ENCODE results near the gene CLDN1. TPM values are rescaled to one million over a fixed set of nuclear protein-coding genes. Genes with fewer than 3 reads are reported as not detected.

CLDN1 gene
- polyA plus RNA-seq, 1 donor from 2014 or later, result 1.3 TPM

DNA sequence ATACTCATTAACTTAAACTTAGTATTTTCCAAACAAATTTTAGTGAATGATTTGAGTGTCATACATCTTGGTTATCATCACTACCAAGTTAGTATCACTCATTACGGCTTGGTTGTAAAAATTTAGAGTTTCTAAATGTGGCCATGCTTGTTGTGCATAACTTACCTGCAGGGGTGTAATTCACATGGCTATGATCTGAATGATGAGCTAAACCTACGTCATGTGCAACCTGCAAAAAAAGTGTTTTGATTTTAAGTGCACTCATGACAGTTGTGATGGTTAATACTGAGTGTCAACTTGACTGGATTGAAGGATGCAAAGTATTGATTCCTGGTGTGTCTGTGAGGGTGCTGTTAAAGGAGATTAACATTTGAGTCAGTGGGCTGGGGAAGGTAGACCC, 48.1 kb upstream of the CLDN1 start:
- no peak overlapping the region for H3K27ac ChIP-seq (ENCODE audit: low read length)

DNA sequence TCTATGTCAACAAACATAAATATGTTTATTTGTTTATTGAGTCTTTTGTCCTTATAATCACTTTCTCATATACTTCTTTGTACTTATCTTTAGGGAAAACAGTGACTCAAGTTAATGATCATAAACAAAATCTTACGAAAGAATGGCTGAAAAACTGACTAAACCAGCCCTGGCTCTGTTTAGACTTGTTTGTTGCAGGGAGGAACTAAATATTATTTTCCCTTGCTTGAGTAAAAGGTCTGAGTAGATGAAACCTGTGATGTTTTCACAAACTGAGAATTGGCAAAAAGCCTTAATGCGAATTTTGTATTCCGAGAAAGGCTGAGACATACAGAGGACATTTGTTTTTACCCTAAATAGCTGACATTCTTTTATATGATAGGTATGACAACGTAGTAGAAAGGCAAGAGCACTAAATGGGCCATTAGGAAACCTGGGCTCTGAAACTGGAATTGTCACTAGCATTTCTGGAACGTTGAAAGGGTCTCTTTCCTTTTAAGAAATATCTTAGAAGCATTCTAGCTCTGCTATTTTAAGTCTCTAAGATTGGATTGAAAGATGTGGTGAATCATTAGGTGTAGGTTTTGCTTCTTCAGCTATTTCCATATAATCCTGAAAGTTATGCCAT, 47.5 kb upstream of the CLDN1 start:
- H3K27me3 ChIP-seq (ENCODE audit: insufficient read depth, low read depth, low read length), result no peaks in the 10 kb centered on the region
- no peak overlapping the region for H3K4me3 ChIP-seq (ENCODE audit: low read length)

More for the DNA sequence above, 48.1 kb upstream of the CLDN1 start:
- Histone ChIP-seq H3K4me2 (ENCODE audit: low read length) (no peak overlapping the region), H3F3A (ENCODE audit: insufficient read depth, low read length, poor library complexity, severe bottlenecking) (no peaks in the 10 kb centered on the region), H4K20me1 (ENCODE audit: insufficient read depth) (no peaks in the 10 kb centered on the region), H3K4me3 (ENCODE audit: low read length) (no peak overlapping the region), H3K79me2 (replicated peaks; ENCODE audit: insufficient read depth, low read length) (no peaks in the 10 kb centered on the region), H2AFZ (ENCODE audit: low read depth, low read length) (no peak overlapping the region), H3K36me3 (ENCODE audit: insufficient read depth, low read length) (no peaks in the 10 kb centered on the region), H3K27me3 (ENCODE audit: insufficient read depth, low read depth, low read length) (no peaks in the 10 kb centered on the region), H3K9me3 (ENCODE audit: low read length) (no peaks in the 10 kb centered on the region), H3K9me2 (ENCODE audit: insufficient read depth, low read length) (no peaks in the 10 kb centered on the region), H3K9ac (ENCODE audit: low read length) (no peak overlapping the region)
- TF ChIP-seq EP300 (conservative IDR thresholded peaks at IDR 0.05; ENCODE audit: poor library complexity, severe bottlenecking) (peak; percentile 10), EZH2 (IDR thresholded peaks at IDR 0.05; ENCODE audit: borderline replicate concordance, insufficient read depth, low read length, poor library complexity, severe bottlenecking) (no peak)

DNA sequence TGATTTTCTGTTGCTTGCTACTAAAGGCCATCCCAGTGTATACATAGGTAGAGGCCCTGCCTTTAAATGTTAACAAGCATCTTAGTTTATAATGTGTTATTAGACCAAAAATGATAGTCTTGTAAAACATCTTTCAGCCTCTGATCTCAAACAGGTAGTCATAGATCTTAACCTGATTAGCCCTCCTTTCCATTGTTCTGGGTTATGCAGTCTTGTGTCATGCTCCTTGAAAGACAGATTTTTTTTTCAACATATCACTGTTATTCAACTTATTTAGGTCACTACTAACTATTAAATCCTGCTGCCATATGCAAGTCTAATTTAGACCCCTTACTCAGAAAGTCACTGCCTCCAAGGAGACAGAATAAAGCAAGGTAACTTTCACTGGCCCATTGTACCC, 46.6 kb upstream of the CLDN1 start:
- Histone ChIP-seq H3K27ac (ENCODE audit: low read length) (no peak overlapping the region), H3K9me3 (ENCODE audit: low read length) (no peaks in the 10 kb centered on the region), H4K20me1 (ENCODE audit: insufficient read depth) (no peaks in the 10 kb centered on the region), H2AFZ (ENCODE audit: low read depth, low read length) (no peak overlapping the region), H3K4me3 (ENCODE audit: low read length) (no peak overlapping the region), H3K36me3 (ENCODE audit: insufficient read depth, low read length) (no peaks in the 10 kb centered on the region), H3K9me2 (ENCODE audit: insufficient read depth, low read length) (no peaks in the 10 kb centered on the region), H3K4me2 (ENCODE audit: low read length) (no peak overlapping the region), H3K9ac (ENCODE audit: low read length) (no peak overlapping the region), H3K79me2 (replicated peaks; ENCODE audit: insufficient read depth, low read length) (no peaks in the 10 kb centered on the region), H3K27me3 (ENCODE audit: insufficient read depth, low read depth, low read length) (no peaks in the 10 kb centered on the region), H3F3A (ENCODE audit: insufficient read depth, low read length, poor library complexity, severe bottlenecking) (no peaks in the 10 kb centered on the region)
- no peak for TF ChIP-seq SMC3 (conservative IDR thresholded peaks at IDR 0.05; ENCODE audit: poor library complexity)
- no peak for TF ChIP-seq EZH2 (IDR thresholded peaks at IDR 0.05; ENCODE audit: borderline replicate concordance, insufficient read depth, low read length, poor library complexity, severe bottlenecking)
- TF ChIP-seq EP300 (conservative IDR thresholded peaks at IDR 0.05; ENCODE audit: poor library complexity, severe bottlenecking), result no peak
- no peak for TF ChIP-seq TAF1 (IDR thresholded peaks at IDR 0.05; ENCODE audit: low read depth)
- no peak for TF ChIP-seq RAD21 (conservative IDR thresholded peaks at IDR 0.05)
- no peak for TF ChIP-seq POLR2AphosphoS5 (IDR thresholded peaks at IDR 0.05)
- TF ChIP-seq MXI1 (conservative IDR thresholded peaks at IDR 0.05; ENCODE audit: poor library complexity, severe bottlenecking), result no peak
- TF ChIP-seq, protein P1, sequence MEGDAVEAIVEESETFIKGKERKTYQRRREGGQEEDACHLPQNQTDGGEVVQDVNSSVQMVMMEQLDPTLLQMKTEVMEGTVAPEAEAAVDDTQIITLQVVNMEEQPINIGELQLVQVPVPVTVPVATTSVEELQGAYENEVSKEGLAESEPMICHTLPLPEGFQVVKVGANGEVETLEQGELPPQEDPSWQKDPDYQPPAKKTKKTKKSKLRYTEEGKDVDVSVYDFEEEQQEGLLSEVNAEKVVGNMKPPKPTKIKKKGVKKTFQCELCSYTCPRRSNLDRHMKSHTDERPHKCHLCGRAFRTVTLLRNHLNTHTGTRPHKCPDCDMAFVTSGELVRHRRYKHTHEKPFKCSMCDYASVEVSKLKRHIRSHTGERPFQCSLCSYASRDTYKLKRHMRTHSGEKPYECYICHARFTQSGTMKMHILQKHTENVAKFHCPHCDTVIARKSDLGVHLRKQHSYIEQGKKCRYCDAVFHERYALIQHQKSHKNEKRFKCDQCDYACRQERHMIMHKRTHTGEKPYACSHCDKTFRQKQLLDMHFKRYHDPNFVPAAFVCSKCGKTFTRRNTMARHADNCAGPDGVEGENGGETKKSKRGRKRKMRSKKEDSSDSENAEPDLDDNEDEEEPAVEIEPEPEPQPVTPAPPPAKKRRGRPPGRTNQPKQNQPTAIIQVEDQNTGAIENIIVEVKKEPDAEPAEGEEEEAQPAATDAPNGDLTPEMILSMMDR (IDR thresholded peaks at IDR 0.05; ENCODE audit: poor library complexity, severe bottlenecking), result no peak
- TF ChIP-seq, protein P2, sequence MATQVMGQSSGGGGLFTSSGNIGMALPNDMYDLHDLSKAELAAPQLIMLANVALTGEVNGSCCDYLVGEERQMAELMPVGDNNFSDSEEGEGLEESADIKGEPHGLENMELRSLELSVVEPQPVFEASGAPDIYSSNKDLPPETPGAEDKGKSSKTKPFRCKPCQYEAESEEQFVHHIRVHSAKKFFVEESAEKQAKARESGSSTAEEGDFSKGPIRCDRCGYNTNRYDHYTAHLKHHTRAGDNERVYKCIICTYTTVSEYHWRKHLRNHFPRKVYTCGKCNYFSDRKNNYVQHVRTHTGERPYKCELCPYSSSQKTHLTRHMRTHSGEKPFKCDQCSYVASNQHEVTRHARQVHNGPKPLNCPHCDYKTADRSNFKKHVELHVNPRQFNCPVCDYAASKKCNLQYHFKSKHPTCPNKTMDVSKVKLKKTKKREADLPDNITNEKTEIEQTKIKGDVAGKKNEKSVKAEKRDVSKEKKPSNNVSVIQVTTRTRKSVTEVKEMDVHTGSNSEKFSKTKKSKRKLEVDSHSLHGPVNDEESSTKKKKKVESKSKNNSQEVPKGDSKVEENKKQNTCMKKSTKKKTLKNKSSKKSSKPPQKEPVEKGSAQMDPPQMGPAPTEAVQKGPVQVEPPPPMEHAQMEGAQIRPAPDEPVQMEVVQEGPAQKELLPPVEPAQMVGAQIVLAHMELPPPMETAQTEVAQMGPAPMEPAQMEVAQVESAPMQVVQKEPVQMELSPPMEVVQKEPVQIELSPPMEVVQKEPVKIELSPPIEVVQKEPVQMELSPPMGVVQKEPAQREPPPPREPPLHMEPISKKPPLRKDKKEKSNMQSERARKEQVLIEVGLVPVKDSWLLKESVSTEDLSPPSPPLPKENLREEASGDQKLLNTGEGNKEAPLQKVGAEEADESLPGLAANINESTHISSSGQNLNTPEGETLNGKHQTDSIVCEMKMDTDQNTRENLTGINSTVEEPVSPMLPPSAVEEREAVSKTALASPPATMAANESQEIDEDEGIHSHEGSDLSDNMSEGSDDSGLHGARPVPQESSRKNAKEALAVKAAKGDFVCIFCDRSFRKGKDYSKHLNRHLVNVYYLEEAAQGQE (IDR thresholded peaks at IDR 0.05; ENCODE audit: borderline replicate concordance), result no peak

More for the DNA sequence above, 47.5 kb upstream of the CLDN1 start:
- H3K9me2 ChIP-seq (ENCODE audit: insufficient read depth, low read length), result no peaks in the 10 kb centered on the region
- H3K36me3 ChIP-seq (ENCODE audit: insufficient read depth, low read length), result no peaks in the 10 kb centered on the region
- no peak overlapping the region for H2AFZ ChIP-seq (ENCODE audit: low read depth, low read length)
- TF ChIP-seq, protein P2 (IDR thresholded peaks at IDR 0.05; ENCODE audit: borderline replicate concordance), result peak; percentile 84
- TF ChIP-seq SMC3 (conservative IDR thresholded peaks at IDR 0.05; ENCODE audit: poor library complexity), result no peak
- no peak for TF ChIP-seq EZH2 (IDR thresholded peaks at IDR 0.05; ENCODE audit: borderline replicate concordance, insufficient read depth, low read length, poor library complexity, severe bottlenecking)
- no peak overlapping the region for H3K9ac ChIP-seq (ENCODE audit: low read length)
- no peaks in the 10 kb centered on the region for H3K9me3 ChIP-seq (ENCODE audit: low read length)
- H3F3A ChIP-seq (ENCODE audit: insufficient read depth, low read length, poor library complexity, severe bottlenecking), result no peaks in the 10 kb centered on the region
- H4K20me1 ChIP-seq (ENCODE audit: insufficient read depth), result no peaks in the 10 kb centered on the region
- H3K4me2 ChIP-seq (ENCODE audit: low read length), result no peak overlapping the region
- H3K27ac ChIP-seq (ENCODE audit: low read length), result no peak overlapping the region
- no peaks in the 10 kb centered on the region for H3K79me2 ChIP-seq (replicated peaks; ENCODE audit: insufficient read depth, low read length)
